Left hindlimb (tissue), 1 donor: ENCODE data around the gene RNF212.
"Not testable (repeated sequence)": the region's sequence is repeated elsewhere in the genome, so short reads cannot be mapped to it uniquely, and the experiment has no call there.

Experiments
- DNase-seq: peaks from one replicate; pipeline ENCODE4 v3.0.0-alpha.2; 2018

Gene RNF212

DNA sequence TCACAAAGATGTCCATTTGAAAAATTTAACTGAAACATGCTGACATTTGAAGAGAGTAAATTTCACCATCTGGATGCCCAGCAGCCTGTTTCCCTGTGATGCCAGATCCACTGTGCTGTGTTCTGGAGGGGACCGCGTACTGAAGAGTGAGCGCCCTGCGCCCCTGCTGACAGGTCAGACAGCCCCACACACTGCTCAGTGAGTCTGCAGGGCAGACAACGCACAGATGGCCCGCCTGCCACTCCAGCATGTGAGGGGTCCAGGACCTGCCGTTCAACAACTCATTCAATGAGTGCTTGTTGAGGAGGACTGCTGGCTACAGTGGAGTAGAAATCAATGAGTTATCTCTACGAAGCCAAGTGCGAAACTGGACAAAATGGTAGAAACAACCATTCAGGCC is 52.7 kb downstream of the RNF212 start:
- no peak for DNase-seq

DNA sequence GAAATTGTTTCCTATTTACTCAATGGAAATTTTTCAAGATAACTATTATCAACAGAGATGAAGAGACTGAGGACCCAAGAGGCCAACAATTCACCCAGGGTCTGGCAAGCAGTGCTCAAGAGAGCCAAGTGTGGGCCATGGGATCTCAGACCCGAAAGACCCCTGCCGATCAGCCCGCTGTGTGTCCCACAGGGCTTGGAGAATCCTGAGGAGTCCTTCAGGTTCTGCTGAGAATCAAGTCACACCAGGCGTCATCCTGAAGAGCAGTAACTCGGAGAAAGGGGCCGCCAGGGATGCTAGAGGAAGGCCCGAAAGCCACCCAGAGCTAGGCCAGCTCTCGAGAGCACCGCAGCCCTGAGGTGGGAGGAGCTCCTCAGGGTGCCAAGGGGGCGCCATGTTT is 53.2 kb downstream of the RNF212 start:
- DNase-seq = no peak

- DNase-seq = no peak
Observed at GRCh38 chr4:1058997-1059665, 54.2 kb downstream of the RNF212 start.

DNA sequence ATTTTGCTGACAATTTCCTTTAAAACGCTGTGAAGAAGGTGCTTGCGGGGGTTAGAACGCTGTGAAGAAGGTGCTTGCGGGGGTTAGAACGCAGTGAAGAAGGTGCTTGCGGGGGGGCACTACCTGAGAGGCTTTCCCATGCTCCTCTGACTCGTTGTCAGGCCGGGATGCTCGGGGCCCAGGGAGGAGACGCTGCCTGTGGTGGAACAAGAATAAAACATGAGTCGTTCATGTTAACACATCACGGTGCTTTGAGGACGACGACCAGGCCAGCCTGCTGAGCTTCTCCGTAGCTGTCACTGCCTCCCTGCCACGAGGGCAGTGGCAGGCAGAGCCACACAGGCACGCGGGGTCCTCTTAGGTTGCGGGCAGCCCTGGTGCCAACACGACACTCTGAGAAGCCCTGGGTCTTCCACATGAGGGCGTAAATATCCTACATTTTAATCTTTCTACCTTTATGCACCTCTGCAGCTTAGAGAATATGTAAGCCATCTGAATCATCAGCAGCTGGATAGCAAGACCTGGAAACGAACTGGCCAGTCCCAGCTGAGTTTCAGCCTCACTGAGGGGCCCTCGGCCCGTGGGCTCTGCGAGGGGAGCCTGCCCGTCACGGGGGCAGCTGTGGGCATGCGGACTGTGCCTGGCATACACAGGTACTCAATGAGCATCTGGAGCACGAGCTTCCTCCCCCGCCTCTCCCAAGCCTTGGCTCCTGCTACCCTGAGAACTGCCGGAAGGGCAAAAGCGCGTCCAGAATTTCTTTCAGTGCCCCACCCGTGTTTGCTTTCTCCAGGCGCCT is 55.0 kb downstream of the RNF212 start:
- DNase-seq = no peak

- no peak for DNase-seq
Observed at GRCh38 chr4:1057403-1057745, 56.0 kb downstream of the RNF212 start.

GRCh38 chr4:1056671-1057402 is 56.5 kb downstream of the RNF212 start:
- no peak for DNase-seq

GRCh38 chr4:1055721-1056590 is 57.4 kb downstream of the RNF212 start:
- peak; percentile 61 for DNase-seq

- DNase-seq = not testable (repeated sequence)
Observed at GRCh38 chr4:1055243-1055701, 58.1 kb downstream of the RNF212 start.

DNA sequence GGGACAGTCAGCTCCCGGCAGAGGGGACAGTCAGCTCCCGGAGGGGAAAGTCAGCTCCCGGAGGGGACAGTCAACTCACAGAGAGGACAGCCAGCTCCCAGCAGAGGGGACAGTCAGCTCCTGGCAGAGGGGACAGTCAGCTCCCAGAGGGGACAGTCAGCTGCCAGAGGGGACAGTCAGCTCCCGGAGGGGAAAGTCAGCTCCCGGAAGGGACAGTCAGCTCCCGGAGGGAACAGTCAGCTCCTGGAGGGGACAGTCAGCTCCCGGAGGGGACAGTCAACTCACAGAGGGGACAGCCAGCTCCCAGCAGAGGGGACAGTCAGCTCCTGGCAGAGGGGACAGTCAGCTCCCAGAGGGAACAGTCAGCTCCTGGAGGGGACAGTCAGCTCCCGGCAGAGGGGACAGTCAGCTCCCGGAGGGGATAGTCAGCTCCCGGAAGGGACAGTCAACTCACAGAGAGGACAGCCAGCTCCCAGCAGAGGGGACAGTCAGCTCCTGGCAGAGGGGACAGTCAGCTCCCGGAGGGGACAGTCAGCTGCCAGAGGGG is 58.6 kb downstream of the RNF212 start:
- not testable (repeated sequence) for DNase-seq

GRCh38 chr4:1053891-1054290 is 59.5 kb downstream of the RNF212 start:
- DNase-seq = not testable (repeated sequence)

- peak; percentile 67 for DNase-seq
Observed at GRCh38 chr4:1053080-1053661, 60.2 kb downstream of the RNF212 start.

- no peak for DNase-seq
Observed at GRCh38 chr4:1052231-1052671, 61.1 kb downstream of the RNF212 start.

DNA sequence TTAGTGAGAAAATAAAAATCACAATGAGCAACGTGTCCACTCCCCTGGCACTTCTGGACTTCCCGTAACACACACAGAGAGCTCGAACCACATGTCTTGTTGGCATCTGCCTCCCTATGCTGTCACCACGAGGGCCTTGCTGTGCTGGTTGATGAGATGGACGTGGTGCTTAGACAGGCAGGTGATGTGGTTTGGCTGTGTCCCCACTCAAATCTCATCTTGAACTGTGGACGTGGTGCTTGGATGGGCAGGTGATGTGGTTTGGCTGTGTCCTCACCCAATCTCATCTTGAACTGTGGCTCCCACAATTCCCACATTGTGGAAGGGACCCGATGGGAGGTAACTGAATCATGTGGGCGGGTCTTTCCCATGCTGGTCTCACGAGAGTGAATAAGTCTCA is 61.9 kb downstream of the RNF212 start:
- no peak for DNase-seq

DNA sequence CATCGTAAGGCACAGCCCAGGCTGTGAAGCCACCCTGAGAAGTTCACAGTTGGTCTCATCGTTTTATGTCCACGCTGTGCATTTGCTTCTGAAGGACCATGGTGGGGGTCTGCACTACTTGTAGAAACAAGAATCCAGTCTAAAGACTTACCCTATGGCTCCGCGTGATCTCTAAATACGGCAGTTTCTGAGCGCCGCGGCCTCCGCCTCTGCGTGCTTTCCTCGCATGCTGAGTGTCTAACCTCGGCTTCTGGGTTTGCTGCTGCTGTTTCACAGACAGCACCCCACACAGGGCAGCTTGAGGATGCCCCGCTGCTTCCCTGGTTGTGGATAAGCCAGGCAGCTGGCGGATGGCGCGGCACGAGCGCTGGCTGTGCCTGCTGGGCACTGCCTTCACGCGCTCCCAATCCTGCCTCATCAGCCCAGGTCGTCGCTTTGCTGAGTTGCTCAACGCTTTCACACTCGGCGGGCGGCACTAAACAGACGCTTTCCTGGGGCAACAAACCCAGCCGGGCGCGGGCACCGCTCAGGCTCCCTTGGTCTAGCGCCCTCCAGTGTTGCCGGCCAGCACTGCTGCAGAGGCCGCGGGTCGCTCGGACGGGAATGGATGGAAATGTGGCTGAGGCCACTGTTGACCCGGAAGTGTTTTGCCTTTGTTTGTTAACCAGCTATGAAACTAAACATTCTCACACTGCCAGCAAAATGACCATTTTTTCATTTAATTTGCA is 62.7 kb downstream of the RNF212 start:
- DNase-seq = no peak

- DNase-seq = peak; percentile 29
Observed at GRCh38 chr4:1049591-1049905, 63.8 kb downstream of the RNF212 start.

DNA sequence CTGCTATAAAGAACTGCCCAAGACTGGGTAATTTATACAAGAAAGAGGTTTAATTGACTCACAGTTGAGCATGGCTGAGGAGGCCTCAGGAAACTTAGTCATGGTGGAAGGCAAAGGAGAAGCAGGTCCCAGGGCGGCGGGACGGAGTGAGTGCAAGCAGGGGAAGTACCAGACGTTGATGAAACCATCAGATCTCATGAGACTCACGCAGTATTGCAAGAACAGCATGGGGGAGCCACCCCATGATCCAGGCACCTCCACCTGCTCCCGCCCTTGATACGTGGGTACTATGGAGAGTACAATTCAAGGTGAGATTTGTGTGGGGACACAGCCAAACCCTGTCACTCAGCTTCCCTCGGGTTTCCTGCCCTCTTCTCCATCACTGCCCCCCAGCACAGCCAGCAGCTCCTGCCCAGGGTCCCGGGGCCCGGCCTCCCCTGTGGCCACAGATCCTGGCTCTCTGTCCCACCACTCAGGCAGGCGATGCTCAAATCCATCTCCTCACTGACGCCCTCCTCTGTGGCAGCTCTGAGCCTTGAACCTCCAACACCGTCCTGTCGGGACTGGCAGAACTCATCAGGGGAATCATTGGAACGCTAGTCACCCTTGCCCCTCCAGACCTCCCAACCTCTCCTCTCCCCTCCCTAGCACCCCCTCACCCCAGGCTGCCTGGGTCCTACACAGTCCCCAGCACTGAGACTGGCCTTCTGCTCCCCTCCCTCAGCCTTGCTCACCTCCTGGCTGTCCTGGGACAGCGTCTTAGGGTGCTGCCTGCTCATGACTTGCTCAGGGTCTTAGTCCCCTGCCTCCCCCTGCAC is 64.4 kb downstream of the RNF212 start:
- no peak for DNase-seq

DNA sequence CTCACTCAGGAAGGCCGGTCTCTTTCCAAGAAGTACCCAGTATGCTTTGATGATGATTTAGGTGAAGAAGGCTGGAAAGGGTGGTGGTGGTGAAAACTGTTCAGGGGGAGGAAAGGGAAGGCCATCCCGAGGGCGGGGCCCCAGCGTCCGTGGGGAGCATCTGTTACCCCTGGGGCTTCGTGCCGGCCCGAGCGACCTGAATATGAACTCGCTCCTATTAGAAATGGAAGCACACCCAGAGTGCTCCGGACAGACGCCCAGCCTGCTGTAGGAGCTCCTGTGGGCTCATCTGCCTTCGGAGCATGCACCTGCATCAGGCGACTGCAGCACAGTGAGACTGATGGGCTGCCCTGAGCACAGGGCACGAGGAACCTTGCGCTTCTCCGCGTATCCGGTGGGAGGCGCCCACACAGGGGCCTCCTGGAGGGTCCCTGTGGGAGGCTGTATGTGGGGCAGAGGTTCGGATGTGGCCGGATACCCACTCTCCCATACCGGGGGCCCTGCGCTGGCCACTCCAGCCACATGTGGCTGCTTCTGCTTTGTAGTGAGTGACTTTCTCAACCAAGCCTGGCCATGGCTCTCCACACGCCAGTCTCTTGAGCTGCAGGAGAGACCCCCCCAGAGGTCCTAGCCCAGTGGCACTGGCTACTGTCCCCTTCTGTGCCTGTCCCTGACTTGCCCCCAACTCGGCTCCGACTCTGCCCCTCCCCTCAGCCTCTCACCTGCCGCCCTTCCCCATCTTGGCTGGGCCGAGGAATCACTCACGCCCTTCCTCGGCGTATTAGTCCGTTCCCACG is 65.2 kb downstream of the RNF212 start:
- peak; percentile 37 for DNase-seq

GRCh38 chr4:1047106-1047975 is 66.0 kb downstream of the RNF212 start:
- DNase-seq = peak; percentile 36
